ENCODE data around the gene RGR.
"Not testable (repeated sequence)": the region's sequence is repeated elsewhere in the genome, so short reads cannot be mapped to it uniquely, and the experiment has no call there.

Gene RGR

DNA sequence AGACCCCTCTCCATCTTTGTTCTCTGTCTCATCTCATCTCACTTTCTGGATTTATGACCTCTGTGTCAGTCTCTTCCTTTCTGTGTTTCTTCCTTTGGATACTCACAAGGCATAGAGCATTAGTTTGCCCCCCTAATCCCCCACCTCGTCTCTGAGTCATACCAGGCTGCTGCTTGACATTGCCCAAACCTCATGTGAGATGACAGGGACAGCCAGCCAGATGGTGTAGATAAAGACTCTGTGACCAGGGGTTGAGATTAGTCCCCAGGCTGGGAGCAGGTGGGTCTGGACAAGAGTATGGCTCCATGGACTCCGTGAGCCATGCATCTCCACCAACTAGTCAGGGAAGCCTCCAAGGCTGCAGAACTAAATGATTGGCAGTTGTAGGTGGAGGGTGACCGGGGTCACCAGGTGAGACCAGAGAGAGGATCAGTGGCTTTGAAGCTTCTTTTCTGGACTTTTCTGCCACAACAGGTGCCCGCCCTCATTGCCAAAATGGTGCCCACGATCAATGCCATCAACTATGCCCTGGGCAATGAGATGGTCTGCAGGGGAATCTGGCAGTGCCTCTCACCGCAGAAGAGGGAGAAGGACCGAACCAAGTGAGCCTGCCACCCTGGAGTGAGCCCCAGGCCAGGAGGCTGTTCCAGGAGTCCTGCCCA is 13.3 kb downstream of the RGR start:
- DNase-seq (ENCODE audit: low read depth) = no peak

DNA sequence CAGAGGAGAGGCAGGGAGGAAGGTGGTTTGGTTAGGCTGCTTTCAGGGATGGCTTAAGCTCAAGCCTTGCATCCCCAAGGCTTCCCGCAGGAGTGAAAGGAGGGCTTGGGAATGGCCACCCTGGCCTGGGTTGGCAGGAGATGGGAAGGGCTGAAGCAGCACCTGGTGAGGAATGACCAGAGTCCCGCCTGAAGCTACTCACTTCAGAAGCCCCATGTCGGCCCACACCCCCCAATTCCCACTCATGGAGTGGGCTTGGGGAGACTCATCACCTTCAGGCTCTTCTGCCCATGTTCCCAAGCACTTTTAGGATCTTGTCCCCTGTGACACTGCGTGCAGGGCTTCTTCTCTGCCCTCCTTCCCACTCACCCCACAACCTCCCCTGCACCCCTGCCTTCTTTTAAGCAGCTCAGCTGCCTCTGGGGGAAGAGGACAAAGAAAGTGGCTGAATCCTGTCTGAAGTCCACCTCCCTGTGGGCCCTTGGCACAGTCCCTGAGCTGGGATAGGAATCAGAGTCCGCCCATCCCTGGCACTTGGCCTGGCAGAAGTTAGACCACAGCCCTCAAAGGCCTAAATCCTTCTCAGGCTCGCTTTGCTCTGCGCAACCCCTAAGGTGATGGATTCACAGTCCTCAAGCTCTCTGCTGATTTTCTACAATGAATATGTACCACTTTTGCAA is 16.5 kb downstream of the RGR start:
- no peak for DNase-seq (ENCODE audit: low read depth)

- no peak for DNase-seq (ENCODE audit: low read depth)
Observed at GRCh38 chr10:84262190-84262956, 17.5 kb downstream of the RGR start.

- no peak for DNase-seq (ENCODE audit: low read depth)
Observed at GRCh38 chr10:84263716-84264115, 18.9 kb downstream of the RGR start.

GRCh38 chr10:84264611-84265141 is 19.8 kb downstream of the RGR start:
- peak; percentile 31 for DNase-seq (ENCODE audit: low read depth)

DNA sequence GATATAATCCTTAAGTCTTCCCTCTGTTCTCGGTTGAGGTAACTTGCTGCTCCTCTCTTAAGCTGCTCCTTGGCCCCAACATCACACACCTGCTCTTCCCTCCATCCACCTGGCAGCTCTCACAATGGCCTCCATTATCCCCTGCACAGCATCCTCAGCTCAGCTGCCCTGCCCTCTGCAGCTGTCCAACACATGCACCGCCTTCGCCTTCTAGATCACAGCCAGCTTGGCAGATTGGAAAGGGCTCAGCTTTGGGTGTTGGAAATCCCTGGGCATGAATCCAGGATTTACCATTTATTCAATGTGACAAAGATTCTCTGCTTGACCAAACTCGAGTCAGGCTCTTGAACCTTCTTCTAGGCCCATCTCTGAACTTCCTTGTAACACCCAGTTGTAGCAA is 20.6 kb downstream of the RGR start:
- DNase-seq (ENCODE audit: low read depth) = no peak

- peak; percentile 24 for DNase-seq (ENCODE audit: low read depth)
Observed at GRCh38 chr10:84267503-84268126, 22.8 kb downstream of the RGR start.

- no peak for DNase-seq (ENCODE audit: low read depth)
Observed at GRCh38 chr10:84269162-84269561, 24.3 kb downstream of the RGR start.

DNA sequence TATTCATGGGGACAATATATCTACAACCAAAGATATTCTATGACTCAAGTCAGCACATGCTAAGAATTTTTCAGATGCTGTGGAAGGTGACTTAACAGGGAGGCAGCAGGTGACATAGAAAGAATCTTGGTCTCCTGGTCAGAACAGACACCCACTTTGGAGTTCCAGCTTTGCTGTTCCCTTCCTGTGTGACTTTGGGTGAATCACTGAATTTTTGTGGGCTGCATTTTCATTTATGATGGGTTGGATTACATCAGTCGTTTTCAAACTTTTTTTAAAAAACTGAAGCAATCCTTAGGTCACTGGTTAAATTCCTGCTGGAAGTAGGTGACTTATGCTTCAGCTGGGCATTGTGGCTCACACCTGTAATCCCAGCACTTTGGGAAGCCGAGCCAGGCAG is 24.9 kb downstream of the RGR start:
- peak; percentile 48 for DNase-seq (ENCODE audit: low read depth)

DNA sequence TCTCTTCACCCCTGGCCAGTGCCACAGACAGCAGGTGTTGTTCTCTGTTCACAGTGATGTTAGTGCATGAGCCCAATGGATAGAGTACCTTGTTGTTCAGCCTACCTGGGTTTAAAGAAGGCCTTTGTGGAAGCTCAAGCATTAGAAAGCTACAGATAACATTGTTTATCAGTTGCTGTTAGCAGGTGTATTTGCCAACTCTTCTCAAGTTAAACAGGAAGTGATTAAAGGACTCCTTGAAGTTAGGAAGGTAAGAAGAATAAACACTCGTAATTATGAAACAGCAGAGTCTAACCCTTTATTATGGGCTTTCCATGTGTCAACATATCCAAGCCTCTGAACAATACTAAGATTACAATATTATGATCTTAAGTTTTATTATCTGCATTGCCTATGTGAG is 25.9 kb downstream of the RGR start:
- DNase-seq (ENCODE audit: low read depth) = no peak

DNA sequence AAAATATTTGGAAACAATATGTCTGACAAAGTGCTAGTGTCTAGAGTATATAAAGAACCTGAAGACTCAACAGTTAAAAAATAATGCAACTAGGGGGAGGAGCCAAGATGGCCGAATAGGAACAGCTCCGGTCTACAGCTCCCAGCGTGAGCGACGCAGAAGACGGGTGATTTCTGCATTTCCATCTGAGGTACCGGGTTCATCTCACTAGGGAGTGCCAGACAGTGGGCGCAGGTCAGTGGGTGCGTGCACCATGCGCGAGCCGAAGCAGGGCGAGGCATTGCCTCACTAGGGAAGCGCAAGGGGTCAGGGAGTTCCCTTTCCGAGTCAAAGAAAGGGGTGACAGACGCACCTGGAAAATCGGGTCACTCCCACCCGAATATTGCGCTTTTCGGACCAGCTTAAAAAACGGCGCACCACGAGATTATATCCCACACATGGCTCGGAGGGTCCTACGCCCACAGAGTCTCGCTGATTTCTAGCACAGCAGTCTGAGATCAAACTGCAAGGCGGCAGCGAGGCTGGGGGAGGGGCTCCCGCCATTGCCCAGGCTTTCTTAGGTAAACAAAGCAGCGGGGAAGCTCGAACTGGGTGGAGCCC is 35.1 kb downstream of the RGR start:
- not testable (repeated sequence) for DNase-seq (ENCODE audit: low read depth)

DNA sequence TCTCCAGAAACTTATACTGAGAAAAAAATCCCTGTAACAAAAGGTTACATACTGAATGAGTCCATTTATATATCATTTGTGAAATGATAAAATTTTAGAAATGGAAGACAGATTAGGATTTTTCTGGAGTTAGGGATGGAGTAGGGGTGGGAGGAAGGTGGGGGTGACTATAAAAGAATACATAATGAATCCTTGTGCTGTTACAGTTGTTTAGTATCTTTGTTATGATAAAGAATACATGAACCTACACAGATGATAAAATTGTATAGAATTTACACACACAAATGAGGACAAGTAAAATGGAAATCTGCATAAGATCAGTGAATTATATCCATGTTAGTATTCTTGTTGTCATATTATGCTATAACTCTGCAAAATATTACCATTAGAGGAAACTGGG is 41.8 kb downstream of the RGR start:
- no peak for DNase-seq (ENCODE audit: low read depth)

GRCh38 chr10:84288151-84288550 is 43.3 kb downstream of the RGR start:
- no peak for DNase-seq (ENCODE audit: low read depth)

GRCh38 chr10:84289521-84290200 is 44.8 kb downstream of the RGR start:
- no peak for DNase-seq (ENCODE audit: low read depth)

- DNase-seq (ENCODE audit: low read depth) = no peak
Observed at GRCh38 chr10:84290235-84290634, 45.4 kb downstream of the RGR start.

- no peak for DNase-seq (ENCODE audit: low read depth)
Observed at GRCh38 chr10:84291384-84291783, 46.5 kb downstream of the RGR start.

GRCh38 chr10:84292502-84292901 is 47.6 kb downstream of the RGR start:
- DNase-seq (ENCODE audit: low read depth) = no peak

DNA sequence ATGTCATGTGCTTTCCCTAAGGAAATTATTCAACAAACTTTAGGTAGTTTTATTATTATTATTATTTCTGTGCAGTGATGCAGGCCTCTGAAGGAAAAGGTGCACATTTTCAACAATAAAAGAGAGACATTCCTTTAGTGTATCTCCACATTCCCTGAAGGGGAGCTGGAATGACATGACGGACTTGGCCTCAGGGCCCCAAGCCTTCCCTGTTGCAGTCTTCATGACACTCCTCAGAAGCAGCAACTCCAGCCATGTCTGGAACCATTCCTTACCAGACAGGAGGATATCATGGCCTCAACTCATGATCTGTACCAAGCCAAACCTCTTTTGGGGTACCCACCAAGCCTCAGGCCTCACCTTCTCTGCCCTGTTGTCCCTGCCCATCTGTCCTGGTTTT is 48.3 kb downstream of the RGR start:
- DNase-seq (ENCODE audit: low read depth) = no peak

DNA sequence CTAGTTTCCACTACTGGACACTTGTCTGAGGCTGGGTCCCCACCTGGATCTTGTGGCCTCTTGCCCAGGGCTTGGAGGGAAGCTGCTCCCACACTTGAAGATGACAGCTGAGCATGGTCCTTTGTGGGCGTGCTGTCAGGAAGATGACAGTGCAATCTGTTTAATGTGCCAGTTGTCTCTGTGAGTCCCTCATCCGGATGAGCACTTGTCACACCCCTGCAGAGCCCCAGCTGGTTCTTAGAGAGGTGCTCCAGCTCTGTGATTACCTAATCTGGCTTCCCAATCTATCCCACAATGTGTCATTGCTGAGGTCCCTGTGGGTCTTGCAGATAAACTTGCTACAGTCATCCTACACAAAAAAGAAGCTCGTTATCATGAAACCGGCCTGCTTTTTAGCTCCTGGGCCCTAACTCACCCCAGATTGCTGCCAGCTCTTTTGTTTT is 48.7 kb downstream of the RGR start:
- no peak for DNase-seq (ENCODE audit: low read depth)

DNA sequence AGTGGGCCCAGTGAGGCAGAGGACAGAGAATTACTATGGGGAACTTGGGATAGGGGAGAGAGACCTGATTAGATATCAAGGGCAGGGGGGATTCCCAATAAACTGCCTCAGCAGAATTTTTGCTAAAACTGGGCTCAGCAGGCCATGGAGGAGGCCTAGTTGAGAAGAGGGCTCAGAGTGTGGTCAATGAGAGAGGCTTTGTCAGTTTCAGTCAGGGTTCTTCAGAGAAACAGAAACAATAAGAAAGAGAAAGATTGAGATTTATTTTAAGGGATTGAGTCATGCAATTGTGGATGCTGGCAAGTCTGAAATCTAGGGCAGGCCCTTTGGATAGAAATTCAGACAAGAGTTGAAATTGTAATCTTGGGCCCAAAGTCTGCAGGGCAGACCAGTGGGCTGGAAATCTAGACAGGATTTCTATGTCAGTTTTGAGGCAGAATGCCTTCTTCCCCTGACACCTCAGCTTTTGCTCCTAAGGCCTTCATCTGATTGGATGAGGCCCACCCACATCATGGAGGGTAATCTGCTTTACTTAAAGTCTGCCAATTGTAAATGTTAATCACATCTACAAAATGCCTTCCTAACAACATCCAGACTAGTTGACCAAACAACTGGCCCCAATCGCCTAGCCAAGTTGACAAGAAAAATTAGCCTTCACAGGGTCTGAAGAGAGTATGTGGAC is 50.1 kb downstream of the RGR start:
- DNase-seq (ENCODE audit: low read depth) = no peak
